Measurements from ENCODE around the gene SYNGR1.

DNA sequence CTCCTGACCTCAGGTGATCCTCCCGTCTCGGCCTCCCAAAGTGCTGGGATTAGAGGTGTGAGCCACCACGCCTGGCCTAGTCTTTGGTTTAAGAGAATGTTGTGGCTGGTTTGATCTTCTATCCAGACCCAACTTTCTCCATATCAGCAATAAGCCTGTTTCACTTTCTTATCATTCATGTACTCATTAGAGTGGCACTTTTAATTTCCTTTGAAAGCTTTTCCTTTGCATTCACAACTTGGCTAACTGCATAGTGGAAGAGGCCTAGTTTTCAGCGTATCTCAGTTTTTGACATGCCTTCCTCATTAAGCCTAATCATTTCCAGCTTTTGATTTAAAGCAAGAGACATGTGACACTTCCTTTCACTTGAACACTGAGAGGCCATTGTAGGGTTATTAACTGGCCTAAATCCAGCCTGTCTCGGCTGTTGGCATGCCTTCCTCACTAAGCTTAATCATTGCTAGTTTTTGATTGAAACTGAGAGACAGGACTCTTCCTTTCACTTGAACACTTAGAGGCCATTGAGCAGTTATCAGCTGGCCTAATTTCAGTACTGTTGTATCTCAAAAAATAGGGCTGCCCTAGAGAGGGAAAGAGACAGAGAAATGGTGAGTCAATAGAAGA lies 17.2 kb upstream of the SYNGR1 start:
- TF ChIP-seq, protein P1, sequence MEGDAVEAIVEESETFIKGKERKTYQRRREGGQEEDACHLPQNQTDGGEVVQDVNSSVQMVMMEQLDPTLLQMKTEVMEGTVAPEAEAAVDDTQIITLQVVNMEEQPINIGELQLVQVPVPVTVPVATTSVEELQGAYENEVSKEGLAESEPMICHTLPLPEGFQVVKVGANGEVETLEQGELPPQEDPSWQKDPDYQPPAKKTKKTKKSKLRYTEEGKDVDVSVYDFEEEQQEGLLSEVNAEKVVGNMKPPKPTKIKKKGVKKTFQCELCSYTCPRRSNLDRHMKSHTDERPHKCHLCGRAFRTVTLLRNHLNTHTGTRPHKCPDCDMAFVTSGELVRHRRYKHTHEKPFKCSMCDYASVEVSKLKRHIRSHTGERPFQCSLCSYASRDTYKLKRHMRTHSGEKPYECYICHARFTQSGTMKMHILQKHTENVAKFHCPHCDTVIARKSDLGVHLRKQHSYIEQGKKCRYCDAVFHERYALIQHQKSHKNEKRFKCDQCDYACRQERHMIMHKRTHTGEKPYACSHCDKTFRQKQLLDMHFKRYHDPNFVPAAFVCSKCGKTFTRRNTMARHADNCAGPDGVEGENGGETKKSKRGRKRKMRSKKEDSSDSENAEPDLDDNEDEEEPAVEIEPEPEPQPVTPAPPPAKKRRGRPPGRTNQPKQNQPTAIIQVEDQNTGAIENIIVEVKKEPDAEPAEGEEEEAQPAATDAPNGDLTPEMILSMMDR (IDR thresholded peaks at IDR 0.05; ENCODE audit: low read depth, low read length), result no peak
- TF ChIP-seq EZH2phosphoT487 (IDR thresholded peaks at IDR 0.05; ENCODE audit: low read depth), result no peak

All from OCI-LY3 (cell line).